RWPE2 (cell line): ENCODE results near the gene CREB3L1.

Experiments used
- ATAC-seq: fragments of 200-7000 bp; cut with Tn5 transposase; 3 replicates; pipeline ENCODE4 v1.9.1; 2021; ENCODE audit warnings: low read depth
- DNase-seq: peaks from one replicate; pipeline ENCODE4 v3.0.0-alpha.2; 2020; ENCODE audit warnings: low spot score
- H3K27ac ChIP-seq: fragments of 450-650 bp; 2 replicates; pipeline ENCODE4 v1.5.1; 2017; ENCODE audit warnings: mild to moderate bottlenecking; ENCODE audit not compliant: poor library complexity, severe bottlenecking
- H3K27me3 ChIP-seq: fragments of 250-450 bp; sonication (Bioruptor Pico); 2 replicates; pipeline ENCODE4 v1.5.1; 2021; ENCODE audit warnings: mild to moderate bottlenecking, moderate library complexity; ENCODE audit not compliant: insufficient read depth, poor library complexity, severe bottlenecking
- H3K36me3 ChIP-seq: fragments of 250-450 bp; sonication (Bioruptor Pico); 2 replicates; pipeline ENCODE4 v1.5.1; 2020; ENCODE audit warnings: low read depth, mild to moderate bottlenecking, moderate library complexity
- H3K4me1 ChIP-seq: fragments of 250-450 bp; sonication (Bioruptor Pico); 2 replicates; pipeline ENCODE4 v1.5.1; 2021; ENCODE audit warnings: mild to moderate bottlenecking, moderate library complexity; ENCODE audit not compliant: insufficient read depth, poor library complexity, severe bottlenecking
- H3K4me3 ChIP-seq: fragments of 250-450 bp; sonication (Bioruptor Pico); 2 replicates; pipeline ENCODE4 v1.5.1; 2021; ENCODE audit warnings: mild to moderate bottlenecking, moderate library complexity; ENCODE audit not compliant: severe bottlenecking
- H3K9me3 ChIP-seq: fragments of 250-450 bp; sonication (Bioruptor Pico); 2 replicates; pipeline ENCODE4 v1.5.1; 2021; ENCODE audit warnings: mild to moderate bottlenecking, moderate library complexity; ENCODE audit not compliant: severe bottlenecking
- TF ChIP-seq, protein P1 (sequence below): fragments of 450-650 bp; IDR thresholded peaks from one replicate; pipeline ENCODE4 v1.5.1; 2017; ENCODE audit warnings: mild to moderate bottlenecking, moderate library complexity; ENCODE audit not compliant: poor library complexity, severe bottlenecking

The CREB3L1 gene

DNA sequence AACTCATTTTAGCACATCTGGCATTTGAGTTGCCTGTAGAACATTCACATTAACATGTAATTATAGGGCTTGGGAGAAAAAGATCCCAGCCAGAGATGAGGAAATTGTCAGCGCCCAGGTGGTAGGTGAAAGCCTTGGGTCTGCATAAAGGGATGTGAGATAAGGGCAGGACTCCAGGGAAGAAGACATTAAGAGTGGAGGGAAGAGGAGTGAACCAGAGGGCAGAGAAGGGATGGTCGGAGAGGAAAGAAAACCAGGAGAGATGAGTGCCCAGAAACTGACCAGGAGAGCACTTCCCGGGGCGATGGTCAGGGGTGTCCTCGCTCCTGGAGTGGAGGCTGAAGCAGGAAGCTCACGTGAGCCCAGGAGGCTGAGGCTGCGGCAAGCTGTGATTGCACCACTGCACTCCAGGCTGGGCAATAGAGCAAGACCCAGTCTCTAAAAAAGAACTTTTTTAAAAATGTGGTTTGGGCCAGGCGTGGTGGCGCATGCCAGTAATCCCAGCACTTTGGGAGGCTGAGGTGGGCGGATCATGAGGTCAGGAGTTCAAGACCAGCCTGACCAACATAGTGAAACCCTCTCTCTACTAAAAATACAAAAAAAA is 49.5 kb downstream of the CREB3L1 start:
- Histone ChIP-seq H3K9me3 (no peaks in the 10 kb centered on the region), H3K36me3 (no peaks in the 10 kb centered on the region), H3K27ac (no peak overlapping the region), H3K4me3 (no peak overlapping the region), H3K4me1 (no peaks in the 10 kb centered on the region), H3K27me3 (peaks cover 23% of the 10 kb centered on the region)
- DNase-seq (no peak), ATAC-seq (no peak)
- TF ChIP-seq, protein P1, sequence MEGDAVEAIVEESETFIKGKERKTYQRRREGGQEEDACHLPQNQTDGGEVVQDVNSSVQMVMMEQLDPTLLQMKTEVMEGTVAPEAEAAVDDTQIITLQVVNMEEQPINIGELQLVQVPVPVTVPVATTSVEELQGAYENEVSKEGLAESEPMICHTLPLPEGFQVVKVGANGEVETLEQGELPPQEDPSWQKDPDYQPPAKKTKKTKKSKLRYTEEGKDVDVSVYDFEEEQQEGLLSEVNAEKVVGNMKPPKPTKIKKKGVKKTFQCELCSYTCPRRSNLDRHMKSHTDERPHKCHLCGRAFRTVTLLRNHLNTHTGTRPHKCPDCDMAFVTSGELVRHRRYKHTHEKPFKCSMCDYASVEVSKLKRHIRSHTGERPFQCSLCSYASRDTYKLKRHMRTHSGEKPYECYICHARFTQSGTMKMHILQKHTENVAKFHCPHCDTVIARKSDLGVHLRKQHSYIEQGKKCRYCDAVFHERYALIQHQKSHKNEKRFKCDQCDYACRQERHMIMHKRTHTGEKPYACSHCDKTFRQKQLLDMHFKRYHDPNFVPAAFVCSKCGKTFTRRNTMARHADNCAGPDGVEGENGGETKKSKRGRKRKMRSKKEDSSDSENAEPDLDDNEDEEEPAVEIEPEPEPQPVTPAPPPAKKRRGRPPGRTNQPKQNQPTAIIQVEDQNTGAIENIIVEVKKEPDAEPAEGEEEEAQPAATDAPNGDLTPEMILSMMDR = no peak

DNA sequence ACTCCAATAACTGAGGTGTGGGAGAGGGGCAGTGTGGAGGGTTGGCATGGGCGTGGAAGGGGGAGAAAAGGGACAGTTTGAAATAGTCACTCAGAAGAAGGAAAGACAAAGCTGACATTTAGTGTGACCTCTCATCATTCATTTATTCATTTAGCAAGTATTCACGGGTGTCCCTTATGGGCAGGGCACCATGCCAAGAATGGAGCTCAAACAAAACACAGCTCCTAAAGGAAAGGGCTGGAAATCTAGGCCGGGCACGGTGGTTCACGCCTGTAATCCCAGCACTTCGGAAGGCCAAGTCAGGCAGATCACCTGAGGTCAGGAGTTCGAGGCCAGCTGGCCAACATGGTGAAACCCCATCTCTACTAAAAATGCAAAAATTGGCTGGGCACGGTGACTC is 50.4 kb downstream of the CREB3L1 start:
- Histone ChIP-seq H3K4me1 (no peaks in the 10 kb centered on the region), H3K4me3 (no peak overlapping the region), H3K9me3 (no peaks in the 10 kb centered on the region), H3K27me3 (peaks cover 32% of the 10 kb centered on the region), H3K27ac (no peak overlapping the region), H3K36me3 (no peaks in the 10 kb centered on the region)
- DNase-seq = no peak
- TF ChIP-seq, protein P1 = no peak
- ATAC-seq = no peak

DNA sequence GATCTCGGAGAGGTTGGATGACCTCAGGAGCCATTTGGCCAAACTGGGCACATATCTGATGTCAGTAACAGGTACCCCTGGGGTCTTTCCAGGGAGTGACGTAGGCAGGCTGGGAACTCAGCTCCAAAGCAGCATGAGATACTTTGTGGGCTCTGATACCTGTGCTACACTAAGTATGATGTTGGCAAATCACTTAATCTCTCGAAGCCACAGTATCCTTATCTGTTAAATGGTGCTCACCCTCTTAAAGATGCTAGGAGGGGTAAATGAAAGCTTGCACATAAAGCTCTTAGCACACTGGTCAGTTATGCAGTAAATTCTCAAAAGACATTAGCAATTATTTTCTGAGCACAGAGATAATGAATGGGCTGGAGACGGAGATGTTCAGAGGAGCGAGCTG is 52.7 kb downstream of the CREB3L1 start:
- TF ChIP-seq, protein P1 = no peak
- H3K27ac ChIP-seq = no peak overlapping the region
- ATAC-seq = no peak
- no peaks in the 10 kb centered on the region for H3K4me1 ChIP-seq
- H3K4me3 ChIP-seq = no peak overlapping the region
- peaks cover 42% of the 10 kb centered on the region for H3K27me3 ChIP-seq
- H3K9me3 ChIP-seq = no peaks in the 10 kb centered on the region
- no peak for DNase-seq
- no peaks in the 10 kb centered on the region for H3K36me3 ChIP-seq

DNA sequence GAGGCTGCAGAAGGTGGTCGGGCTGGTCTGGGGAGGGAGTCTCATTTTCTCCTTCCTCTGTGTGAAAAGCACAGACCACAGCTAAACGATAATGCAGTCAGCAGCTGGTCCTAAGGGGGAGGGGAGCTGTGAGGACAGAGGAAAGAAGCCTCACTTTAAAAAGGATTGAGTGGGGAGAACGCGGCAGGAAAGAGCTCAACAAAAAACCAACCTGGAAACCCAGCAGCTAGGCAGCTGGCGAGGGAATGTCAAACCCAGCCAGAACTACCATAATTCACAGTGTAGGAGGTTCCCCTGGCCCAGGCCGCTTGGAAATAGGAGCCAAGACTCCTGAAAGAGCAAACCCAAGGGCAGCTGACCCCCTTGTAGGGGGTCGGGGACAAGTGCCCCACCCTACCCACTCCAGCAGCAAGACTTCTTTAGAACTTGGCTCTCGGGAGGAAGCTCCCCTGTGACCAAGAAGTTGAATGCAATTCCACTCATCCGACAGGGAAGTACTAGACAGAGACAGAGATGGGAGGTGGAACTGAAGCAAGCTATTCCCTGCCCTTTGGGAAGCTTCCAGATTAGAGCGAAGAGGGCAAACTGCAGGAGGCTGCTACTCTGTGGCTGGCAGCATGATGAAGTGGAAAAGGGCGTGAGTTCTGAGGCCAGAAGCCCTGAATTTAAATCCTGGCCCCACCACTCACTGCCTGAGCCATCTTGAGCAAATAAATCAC is 53.3 kb downstream of the CREB3L1 start:
- DNase-seq (no peak), ATAC-seq (no peak)
- Histone ChIP-seq H3K27me3 (peaks cover 42% of the 10 kb centered on the region), H3K9me3 (no peaks in the 10 kb centered on the region), H3K4me3 (no peak overlapping the region), H3K36me3 (no peaks in the 10 kb centered on the region), H3K27ac (no peak overlapping the region), H3K4me1 (no peaks in the 10 kb centered on the region)
- TF ChIP-seq, protein P1 = no peak

DNA sequence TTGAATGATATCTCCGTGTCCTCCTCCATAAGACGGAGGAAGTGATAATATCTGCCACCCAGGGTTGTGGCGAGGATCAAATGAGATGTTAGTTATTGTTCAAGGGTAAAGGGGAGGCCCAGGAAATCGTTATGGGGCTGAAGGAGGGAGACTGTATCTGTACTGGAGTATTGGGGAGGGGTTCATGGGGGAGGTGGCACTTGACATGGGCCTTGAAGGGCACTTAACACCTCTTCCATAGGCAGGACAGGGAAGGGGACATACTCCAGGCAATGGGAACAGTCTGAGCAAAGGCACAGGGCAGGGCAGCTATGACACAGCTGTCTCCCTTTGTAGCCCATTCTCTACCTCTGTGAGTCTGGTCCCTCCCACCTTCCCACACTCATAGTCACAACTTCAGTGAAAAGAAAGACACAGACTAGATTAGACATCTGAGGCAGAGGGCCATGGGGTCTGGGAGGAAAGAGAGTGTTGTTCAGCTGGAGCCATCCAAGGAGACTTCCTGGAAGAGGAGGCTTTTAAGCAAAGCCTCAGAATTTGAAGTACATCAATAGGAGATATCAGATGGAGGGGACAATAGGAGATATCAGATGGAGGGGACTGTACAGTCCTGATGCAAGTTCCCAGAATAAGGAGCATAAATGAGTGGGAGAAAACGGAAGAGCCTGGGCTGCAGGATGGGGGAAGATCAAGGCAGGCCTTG is 54.0 kb downstream of the CREB3L1 start:
- H3K4me3 ChIP-seq = no peak overlapping the region
- TF ChIP-seq, protein P1 = no peak
- H3K27me3 ChIP-seq = peaks cover 42% of the 10 kb centered on the region
- H3K36me3 ChIP-seq = no peaks in the 10 kb centered on the region
- no peak for DNase-seq
- H3K27ac ChIP-seq = no peak overlapping the region
- ATAC-seq = no peak
- no peaks in the 10 kb centered on the region for H3K9me3 ChIP-seq
- H3K4me1 ChIP-seq = no peaks in the 10 kb centered on the region
